Astrocyte of the spinal cord (primary cell): ENCODE measurements around the gene MSRB2.

ENCODE experiments used
- DNase-seq: peaks from one replicate; pipeline ENCODE4 v3.0.0; 2011; ENCODE audit warnings: low read depth, low spot score
- H3K4me3 ChIP-seq: 2 replicates; pipeline ENCODE4 v1.5.1; 2011; ENCODE audit warnings: low read depth, mild to moderate bottlenecking, low read length, moderate library complexity
- in situ Hi-C: cut with HindIII; loops from 2 replicates; pipeline ENCODE4 v1.10.0; 2017; ENCODE audit warnings: low sequenced_read_pairs
- TF ChIP-seq, protein P1 (sequence below): IDR thresholded peaks from 2 replicates; pipeline ENCODE4 v1.5.1; 2012; ENCODE audit warnings: low read depth, mild to moderate bottlenecking, low read length, inconsistent platforms

Gene MSRB2

DNA sequence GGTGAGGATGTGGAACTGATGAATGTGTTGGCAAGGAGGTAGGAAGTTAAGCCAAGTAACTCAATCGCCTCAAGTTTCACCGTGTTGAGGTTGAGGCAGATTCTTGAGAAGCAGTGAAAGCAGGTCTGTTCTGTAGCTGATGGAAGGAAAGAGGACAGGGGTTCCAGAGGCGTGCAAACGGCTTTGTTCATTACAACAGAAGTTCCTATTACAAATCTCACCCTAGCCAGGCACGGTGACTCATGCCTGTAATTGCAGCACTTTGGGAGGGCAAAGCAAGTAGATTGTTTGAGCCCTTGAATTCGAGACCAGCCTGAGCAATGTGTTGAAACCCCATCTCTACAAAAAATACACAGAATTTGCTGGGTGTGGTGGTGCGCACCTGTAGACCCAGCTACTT lies 59.8 kb downstream of the MSRB2 start:
- in situ Hi-C loops = no loop called here
- TF ChIP-seq, protein P1, sequence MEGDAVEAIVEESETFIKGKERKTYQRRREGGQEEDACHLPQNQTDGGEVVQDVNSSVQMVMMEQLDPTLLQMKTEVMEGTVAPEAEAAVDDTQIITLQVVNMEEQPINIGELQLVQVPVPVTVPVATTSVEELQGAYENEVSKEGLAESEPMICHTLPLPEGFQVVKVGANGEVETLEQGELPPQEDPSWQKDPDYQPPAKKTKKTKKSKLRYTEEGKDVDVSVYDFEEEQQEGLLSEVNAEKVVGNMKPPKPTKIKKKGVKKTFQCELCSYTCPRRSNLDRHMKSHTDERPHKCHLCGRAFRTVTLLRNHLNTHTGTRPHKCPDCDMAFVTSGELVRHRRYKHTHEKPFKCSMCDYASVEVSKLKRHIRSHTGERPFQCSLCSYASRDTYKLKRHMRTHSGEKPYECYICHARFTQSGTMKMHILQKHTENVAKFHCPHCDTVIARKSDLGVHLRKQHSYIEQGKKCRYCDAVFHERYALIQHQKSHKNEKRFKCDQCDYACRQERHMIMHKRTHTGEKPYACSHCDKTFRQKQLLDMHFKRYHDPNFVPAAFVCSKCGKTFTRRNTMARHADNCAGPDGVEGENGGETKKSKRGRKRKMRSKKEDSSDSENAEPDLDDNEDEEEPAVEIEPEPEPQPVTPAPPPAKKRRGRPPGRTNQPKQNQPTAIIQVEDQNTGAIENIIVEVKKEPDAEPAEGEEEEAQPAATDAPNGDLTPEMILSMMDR = no peak
- no peak for DNase-seq

DNA sequence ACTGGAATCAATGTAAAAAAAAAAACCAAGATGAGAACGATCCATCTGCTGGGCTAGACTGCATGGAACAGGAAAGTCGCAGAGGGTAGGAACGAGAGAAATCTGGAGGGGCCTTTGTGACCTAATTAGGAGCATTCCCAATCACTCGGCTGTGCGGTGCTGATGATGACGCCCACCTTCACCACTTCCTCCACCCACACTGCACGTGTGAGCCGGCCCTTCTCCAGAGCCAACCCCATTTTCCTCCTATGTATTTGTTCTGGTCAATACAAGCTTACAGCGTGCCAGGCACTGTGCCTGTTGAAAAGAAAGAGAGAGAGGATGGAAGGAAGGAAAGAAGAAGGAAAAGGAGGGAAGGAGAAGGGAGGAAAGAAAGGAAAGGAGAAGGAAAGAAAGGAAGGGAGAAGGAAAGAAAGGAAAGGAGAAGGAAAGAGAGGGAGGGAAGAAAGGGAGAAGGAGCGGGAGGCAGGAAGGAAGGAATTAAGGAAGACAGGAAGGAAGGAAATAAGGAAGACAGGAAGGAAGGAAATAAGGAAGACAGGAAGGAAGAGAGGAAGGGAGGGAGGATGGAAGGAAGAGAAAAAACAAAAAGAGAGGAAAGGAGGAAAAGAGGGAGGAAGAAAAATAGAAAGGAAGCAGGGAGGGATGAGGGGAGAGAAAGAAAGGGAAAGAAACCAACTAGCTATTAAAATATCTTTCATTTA lies 61.2 kb downstream of the MSRB2 start:
- no peak for DNase-seq
- in situ Hi-C loops = no loop called here

More for the DNA sequence above, 59.8 kb downstream of the MSRB2 start:
- no peak overlapping the region for H3K4me3 ChIP-seq

DNA sequence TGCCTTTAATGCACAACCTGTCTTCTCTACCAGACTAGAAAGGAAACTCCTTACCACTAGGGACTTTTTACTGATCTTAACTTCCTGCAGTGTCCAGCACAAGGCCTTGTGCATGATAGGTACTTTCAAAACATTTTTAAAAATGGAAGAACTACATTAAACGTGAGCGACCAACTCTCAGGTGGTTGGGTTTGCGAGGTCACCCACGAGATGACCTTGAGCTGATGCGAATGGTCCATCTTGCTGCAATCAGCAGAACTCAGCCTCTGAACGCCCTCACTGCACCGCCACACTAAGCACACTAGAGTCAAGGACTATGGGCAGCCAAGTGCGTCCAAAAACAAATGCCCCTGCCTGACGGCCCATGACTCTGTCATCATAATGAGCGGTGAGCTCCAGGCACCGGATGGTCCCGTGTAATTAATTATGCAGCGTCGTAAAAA lies 61.9 kb downstream of the MSRB2 start:
- H3K4me3 ChIP-seq = no peak overlapping the region
- in situ Hi-C loops = no loop called here
- TF ChIP-seq, protein P1 = no peak
- no peak for DNase-seq

More for the DNA sequence above, 61.2 kb downstream of the MSRB2 start:
- no peak overlapping the region for H3K4me3 ChIP-seq
- TF ChIP-seq, protein P1 = no peak

DNA sequence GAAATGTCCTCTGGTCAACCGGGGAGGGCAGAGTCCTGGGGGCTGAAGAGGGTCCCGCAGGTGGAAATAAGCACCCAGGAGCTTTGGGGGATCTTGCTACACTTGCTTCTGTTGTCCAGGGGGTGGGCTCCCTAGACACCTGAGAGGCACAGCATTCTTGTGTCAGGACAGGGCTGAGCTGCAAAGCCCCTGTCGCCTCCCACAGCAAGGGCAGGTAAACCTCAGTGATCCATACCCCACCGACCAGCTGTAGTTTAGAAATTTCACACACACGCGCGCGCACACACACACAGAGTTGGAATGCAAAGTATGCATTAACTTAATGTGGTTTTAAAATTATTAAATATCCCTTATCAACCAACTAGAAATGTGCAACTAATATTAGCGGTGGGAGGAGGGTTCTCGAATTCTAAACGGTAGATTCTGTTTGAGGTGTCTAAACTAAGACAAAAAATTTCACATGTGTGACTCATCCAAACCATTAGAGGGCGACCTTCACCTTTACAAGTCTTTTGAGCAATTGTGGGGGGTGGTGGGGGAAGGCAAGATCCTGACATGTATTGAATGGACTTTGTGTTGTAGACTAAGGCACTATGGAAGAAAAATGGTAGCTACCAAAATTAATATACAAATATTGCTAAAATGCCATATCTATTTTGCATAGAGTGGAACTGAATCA lies 62.5 kb downstream of the MSRB2 start:
- DNase-seq = peak; percentile 45
- in situ Hi-C loops = no loop called here
- no peak overlapping the region for H3K4me3 ChIP-seq
- TF ChIP-seq, protein P1 = peak; percentile 13

DNA sequence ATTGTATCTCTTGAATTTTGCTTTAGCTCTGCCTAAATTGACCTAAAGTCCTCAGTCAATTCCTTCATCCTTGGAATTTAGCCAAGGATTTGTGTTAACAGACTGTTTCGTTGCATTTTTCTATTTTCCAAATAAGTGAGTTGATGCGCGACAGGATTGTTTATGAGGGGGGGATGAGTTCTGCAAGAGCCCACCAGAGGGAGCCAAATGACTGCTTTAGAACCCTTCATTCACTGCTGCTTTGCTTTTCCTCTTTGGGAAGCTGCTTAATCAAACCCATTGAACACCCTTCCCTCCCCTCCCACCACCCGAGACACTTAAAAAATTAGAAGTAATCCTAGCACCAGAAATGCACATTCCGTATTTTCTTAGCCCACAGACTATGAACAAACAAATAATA lies 63.0 kb downstream of the MSRB2 start:
- in situ Hi-C loops = no loop called here
- peak; percentile 55 for DNase-seq
- no peak overlapping the region for H3K4me3 ChIP-seq

DNA sequence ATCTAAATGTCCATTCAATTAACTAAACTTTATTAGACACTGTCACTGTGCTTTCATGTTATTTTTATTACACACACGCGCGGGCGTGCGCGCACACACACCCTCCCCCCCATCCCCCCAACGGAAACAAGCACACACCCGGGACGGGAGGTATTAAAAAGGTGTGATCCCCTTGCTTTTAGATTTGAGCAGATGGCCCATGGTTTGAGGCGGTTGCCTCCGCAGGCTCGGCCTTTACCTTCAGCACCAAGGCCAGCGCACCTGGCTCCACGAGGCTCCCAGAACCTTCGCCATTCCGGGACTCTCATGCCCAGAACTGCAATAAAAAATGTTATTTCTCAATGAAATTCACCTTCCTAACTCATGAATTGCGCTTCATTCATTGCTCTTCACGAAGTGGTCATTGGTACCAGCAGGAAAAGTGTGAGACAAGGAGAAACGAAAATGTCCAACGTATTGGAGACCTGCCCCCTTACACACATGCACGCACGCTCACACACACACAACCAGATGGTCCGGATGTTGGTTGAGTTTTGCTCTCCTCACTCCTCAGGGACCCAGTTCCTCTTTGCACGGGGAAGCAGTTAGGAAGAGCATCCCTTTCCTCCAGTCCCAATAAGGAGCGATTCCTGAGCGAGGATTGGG lies 76.0 kb downstream of the MSRB2 start:
- H3K4me3 ChIP-seq = no peak overlapping the region
- TF ChIP-seq, protein P1 = no peak
- DNase-seq = peak; percentile 38
- in situ Hi-C loops = no loop called here

More for the DNA sequence above, 63.0 kb downstream of the MSRB2 start:
- TF ChIP-seq, protein P1 = peak; percentile 94
